GM18507 (cell line): ENCODE measurements around the gene TSC22D1.
"Not testable (repeated sequence)": the region's sequence is repeated elsewhere in the genome, so short reads cannot be mapped to it uniquely, and the experiment has no call there.

ENCODE experiments used
- DNase-seq: peaks from one replicate; pipeline ENCODE4 v3.0.0; 2011; ENCODE audit warnings: low read depth; ENCODE audit not compliant: insufficient read length; ENCODE audit errors: extremely low spot score
- FAIRE-seq: peaks from 2 replicates; lab custom pipeline; 2011; peaks lifted over from hg19 to GRCh38; lab: Jason Lieb, UNC

The TSC22D1 gene

GRCh38 chr13:44575741-44576350 is at the start of gene TSC22D1:
Gene TSC22D1 (minus strand): TSS chr13:44576330. CDS start chr13:44576074, 256 bp downstream.
- peak; percentile 44 for FAIRE-seq
- peak; percentile 5 for DNase-seq

GRCh38 chr13:44622708-44623107 is 46.6 kb upstream of the TSC22D1 start:
- no peak for DNase-seq
- FAIRE-seq = no peak

GRCh38 chr13:44622261-44622660 is 46.1 kb upstream of the TSC22D1 start:
- FAIRE-seq = no peak
- no peak for DNase-seq

GRCh38 chr13:44620057-44620456 is 43.9 kb upstream of the TSC22D1 start:
- no peak for DNase-seq
- FAIRE-seq = no peak

GRCh38 chr13:44619651-44620050 is 43.5 kb upstream of the TSC22D1 start:
- DNase-seq (no peak), FAIRE-seq (no peak)

- no peak for FAIRE-seq
- DNase-seq = no peak
Observed at GRCh38 chr13:44618326-44618725, 42.2 kb upstream of the TSC22D1 start.

GRCh38 chr13:44617648-44618047 is 41.5 kb upstream of the TSC22D1 start:
- DNase-seq = no peak
- no peak for FAIRE-seq

GRCh38 chr13:44609137-44609536 is 33.0 kb upstream of the TSC22D1 start:
- FAIRE-seq = no peak

GRCh38 chr13:44605721-44606120 is 29.6 kb upstream of the TSC22D1 start:
- FAIRE-seq (no peak), DNase-seq (no peak)

More at GRCh38 chr13:44609137-44609536, 33.0 kb upstream of the TSC22D1 start:
- DNase-seq = no peak

GRCh38 chr13:44605275-44605674 is 29.1 kb upstream of the TSC22D1 start:
- DNase-seq (no peak), FAIRE-seq (no peak)

- no peak for FAIRE-seq
Observed at GRCh38 chr13:44601586-44601985, 25.5 kb upstream of the TSC22D1 start.

GRCh38 chr13:44593861-44594592 is 17.9 kb upstream of the TSC22D1 start:
- not testable (repeated sequence) for DNase-seq, FAIRE-seq

More at GRCh38 chr13:44601586-44601985, 25.5 kb upstream of the TSC22D1 start:
- no peak for DNase-seq

GRCh38 chr13:44592216-44592847 is 16.2 kb upstream of the TSC22D1 start:
- FAIRE-seq (no peak), DNase-seq (no peak)

GRCh38 chr13:44591316-44591715 is 15.2 kb upstream of the TSC22D1 start:
- no peak for DNase-seq
- no peak for FAIRE-seq

- FAIRE-seq (no peak), DNase-seq (no peak)
Observed at GRCh38 chr13:44583137-44583536, 7.0 kb upstream of the TSC22D1 start.

GRCh38 chr13:44578067-44578400 is 1.9 kb upstream of the TSC22D1 start:
- FAIRE-seq (no peak), DNase-seq (no peak)

GRCh38 chr13:44577236-44578066 is 1.3 kb upstream of the TSC22D1 start:
- DNase-seq (peak; percentile 90), FAIRE-seq (peak; percentile 75)

GRCh38 chr13:44576351-44577235 is 463 bp upstream of the TSC22D1 start:
- FAIRE-seq = no peak
- no peak for DNase-seq

GRCh38 chr13:44575035-44575434 is 1.1 kb downstream of the TSC22D1 start:
- FAIRE-seq (no peak), DNase-seq (no peak)
